ENCODE data around the gene ULK1.
"Not testable (repeated sequence)": the region's sequence is repeated elsewhere in the genome, so short reads cannot be mapped to it uniquely, and the experiment has no call there.

Gene ULK1

DNA sequence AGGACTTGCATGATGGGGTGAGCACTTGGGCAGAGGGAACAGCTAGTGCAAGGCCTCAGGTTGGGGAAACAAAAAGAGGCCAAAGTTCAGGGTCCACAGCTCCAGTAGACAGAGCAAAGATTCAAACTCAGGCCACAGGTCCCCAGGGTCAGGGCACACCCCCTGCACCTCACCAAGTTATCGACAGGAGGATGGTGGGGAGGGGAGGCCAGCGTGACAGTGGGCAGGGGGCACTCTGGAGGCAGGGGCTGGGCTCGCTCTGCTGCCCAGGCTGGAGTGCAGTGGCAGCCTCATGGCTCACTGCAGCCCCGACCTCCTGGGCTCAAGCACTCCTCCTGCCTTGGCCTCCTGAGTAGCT, 32.4 kb upstream of the ULK1 start:
- no peak for DNase-seq

DNA sequence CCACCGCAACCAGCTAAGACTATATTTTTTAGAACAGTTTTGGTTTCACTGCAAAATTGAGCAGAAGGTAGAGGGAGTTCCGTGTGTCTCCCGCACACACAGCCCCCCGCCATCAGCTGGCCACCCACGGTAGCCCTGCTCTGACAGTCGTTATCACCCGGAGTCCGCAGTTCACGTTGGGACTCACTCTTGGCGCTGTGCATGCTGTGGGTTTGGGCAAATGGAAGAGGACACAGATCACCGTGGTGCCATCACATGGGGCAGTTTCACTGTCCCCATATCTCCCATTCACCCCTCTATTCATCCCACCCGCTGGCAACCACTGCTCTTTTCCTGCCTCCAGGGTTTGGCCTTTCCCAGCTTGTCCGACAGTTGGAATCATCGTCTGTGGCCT, 31.8 kb upstream of the ULK1 start:
- DNase-seq = no peak

DNA sequence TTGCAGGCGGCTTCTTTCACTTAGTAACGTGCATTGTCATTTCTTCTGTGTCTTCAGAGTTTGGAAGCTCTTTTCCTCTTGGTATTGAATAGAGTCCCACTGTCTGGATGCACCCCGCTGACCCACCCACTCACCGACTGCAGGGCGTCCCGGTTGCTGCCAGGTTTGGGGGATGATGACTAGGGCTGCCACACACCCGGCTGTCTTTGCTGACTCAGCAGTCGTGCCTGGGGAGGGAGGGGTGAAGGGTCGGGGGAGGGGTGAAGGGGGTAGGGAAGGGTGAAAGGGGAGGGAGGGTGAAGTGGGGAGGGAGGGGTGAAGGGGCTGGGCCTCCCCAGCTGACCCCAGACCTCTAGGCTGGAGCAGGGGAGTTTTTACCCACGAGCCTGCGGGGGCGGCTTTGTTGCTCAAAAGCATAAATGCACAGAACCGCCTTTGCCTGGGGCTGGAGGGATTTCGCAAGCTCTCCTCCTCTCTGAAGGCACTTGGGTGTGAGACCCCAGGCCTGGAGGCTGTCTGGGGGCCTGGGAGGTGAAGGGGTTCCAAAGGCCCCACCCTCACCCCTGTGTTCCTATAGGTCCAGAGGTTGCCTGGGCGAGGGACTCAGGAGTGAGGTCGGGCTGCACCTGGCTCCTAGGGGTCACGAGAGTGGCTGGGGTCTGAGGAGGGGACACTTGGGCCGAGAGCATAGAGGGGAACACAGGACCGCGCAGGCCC, 31.3 kb upstream of the ULK1 start:
- no peak for DNase-seq

DNA sequence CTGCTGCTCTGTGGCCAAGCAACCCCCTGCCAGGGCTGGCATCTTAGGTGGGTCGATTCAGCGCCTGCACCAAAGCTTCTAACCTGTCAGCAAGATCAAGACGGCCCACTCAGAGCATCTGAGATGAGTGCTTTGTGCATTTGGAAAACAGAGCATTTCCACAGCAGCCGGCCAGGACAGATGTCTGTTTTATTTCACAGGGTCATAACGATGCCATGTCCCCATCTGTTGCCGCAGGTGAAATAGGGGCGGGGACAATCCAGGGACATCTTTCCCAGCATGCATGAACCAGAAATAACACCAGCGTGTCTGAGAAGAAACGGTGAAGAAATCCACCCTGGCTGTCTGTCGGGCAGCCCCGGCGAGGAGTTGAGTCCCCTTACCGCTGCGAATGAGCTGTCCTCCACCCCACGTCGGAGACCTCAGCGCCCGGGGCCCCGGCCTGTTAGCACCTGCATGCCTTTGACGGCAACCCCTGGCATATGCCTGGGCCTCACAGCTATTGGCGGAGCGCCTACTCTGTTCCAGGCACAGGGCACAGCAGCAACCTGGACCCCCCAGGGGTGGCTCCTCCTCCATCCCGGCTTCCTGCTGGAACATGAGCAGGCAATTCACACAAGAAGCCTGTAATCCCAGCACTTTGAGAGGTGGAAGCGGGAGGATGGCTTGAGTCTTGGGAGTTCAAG, 30.6 kb upstream of the ULK1 start:
- DNase-seq = no peak

DNA sequence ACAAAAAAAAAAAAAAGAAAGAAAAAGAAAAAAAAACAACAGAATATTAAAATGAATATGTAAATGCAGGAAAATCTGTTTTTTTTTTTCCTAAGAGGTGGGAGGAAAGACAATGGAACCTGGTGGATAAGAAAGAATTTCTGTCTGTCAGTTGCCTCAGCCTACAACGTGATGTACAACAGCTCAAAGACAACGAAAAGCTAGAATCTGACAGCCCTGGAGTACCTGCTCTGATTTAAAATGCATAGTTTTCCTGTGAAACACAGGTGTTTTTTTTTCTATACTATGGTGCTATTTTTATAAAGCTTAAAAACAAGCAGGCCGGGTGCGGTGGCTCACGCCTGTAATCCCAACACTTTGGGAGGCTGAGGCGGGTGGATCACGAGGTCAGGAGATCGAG, 30.0 kb upstream of the ULK1 start:
- no peak for DNase-seq

DNA sequence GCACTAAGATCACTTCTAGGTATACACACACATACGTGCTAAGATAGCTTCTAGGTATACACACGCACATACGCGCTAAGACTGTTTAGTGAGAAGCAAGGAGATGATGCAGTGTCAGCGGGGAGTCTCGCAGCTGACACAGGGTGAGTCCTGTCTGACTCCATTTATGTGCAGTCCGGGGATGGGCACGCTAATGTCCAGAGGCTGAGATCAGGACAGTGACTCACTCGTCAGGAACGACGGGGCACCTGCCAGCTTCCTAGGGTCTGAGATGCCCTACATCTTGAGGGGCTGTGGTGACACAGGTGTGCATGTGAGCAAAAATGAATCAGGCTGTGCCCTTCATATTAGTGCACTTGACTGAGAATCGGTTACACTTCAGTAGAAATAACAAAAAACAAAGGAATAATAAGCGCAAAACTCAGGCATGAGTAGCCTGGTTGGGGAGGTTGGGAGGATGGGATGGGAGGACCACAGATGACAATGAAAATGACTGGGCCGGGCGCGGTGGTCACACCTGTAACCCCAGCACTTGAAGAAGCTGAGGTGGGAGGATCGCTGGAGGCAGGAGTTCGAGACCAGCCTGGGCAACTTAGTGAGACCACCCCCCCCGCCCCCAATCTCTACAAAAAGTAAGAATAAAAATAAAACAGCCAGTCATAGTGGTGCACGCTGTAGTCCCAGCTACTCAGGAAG, 29.1 kb upstream of the ULK1 start:
- DNase-seq = no peak

DNA sequence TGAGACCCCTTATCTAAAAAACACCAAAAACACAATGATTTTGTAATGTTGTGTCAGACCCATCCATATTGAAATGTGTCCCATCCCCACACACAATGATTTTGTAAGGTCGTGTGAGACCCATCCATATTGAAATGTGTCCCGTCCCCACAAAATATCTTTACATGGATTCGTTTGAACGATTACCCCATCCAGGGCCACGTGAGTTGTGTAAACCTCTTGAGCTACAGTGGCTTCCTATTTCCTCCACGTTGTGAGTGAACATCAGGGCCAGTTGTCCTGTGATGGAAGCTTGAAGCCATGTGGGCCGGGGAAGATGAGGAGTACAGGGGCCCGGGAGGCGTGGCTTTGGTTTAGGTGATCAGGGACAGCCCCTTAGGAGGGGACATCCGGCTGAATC, 27.0 kb upstream of the ULK1 start:
- no peak for DNase-seq

DNA sequence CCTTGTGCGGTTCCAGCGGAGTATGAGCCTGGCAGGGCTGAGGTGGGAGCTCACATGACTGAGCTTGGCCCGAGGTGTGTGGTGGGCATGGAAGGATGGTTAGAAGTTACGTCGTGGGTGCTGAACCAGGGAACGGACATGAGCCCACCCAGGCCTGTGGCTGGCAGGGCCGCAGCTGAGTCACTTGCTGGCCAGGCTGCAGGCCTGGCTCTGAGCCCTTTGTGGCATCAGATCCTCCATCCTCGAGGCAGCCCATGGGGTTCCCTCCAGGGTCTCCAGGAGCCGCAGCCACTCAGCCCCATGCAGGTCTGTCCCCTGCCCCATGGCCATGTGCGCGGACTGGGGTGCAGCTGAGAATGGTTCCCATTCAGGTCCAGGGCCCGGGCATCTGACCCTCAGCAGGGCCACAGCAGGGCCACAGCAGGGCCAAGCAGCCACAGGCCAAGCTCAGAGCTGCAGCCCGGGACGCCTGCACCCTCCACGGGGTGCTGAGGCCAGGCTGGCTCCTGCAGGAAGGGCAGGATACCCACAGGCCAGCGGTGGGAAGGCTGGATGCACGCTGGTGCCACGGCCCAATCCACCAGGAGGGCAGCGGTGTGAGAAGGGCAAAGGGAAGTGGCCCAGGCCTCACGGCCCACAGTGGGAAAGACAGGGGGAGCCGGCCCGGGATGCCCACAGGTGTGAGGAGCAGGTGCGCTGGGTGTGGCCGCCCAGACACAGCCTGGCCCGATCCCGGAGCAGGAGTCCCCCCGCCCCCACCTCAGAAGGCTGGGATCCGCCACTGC, 26.3 kb upstream of the ULK1 start:
- DNase-seq = no peak

DNA sequence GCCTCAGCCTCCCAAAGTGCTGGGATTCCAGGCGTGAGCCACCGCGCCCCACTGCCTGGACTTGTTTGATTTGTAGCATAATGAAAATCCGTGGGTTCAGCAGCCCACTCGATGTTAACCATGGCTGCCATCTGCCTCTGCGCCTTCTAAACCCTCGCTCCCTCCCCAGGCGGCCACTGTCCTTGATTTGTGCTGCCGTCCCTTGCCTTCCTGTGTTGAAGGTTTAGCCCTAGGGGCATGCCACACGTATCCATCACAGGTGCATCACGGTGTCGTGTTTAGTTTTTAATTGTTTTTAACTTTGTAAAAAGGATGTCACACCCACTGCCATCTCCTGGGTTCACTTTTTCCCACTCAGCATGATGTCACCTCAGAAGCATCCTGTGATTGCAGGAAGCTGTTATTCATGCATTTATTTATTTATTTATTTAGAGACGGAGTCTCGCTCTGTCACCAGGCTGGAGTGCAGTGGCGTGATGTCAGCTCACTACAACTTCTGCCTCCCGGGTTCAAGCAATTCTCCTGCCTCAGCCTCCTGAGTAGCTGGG, 24.5 kb upstream of the ULK1 start:
- DNase-seq = no peak

DNA sequence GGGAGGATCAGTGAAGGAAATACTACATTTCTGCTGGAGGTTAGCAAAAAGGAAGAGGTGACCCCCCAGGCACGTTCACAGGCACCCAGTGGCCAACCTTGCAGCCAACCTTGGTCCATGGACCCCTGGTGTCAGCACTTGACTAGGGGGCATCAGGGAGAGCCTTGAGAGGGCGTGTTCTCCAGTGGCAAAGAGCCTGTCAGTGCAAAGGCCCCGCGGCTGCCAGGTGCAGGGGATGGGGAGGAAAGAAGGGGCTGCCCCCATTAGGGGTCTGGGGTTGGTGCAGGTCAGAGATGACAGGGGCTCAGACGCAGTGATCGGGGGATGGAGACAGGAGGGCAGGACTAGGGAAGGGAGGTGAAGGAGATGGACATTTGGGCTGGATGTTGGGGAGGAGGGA, 22.7 kb upstream of the ULK1 start:
- DNase-seq = no peak

DNA sequence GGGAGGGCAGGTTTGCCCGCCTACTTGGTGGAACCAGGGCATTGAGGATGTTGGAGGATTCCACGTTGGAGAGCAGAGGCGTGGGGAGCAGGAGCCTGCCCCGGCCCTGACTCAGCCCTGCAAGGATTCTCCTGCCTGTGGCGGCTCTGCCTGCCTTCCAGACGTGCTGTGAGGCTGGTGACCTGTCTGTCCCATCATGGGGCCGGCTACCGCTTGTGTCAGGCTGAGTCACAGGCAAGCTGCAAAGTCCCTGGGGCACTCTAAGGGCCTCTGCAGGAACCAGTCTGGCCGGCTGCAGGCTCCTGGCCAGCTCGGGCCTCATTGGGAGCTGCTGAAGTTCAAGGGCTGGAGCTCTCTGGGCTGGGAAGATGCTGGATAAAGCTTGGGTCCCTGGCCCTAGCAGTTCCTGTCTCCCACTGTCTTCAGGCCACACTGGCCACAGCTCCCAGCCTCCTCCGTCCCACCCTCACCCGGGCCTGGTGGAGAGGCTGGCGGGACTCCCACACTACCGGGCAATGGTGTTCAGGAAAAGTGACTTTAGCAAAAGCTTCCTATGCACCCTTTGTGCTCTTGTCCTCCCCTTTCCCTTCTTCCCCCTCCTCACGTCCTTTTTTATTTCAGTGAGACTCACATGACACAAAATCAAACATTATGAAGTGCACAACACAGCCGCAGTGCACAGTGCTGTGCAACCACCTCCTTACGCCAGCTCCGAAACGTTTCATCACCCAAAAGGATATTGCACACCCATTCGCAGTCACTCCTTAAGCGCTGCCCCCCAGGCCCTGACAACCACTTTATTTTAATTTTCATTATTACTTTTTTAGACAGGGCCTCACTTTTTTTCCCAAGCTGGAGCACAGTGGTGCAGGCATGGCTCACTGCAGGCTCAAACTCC, 22.0 kb upstream of the ULK1 start:
- DNase-seq = no peak

DNA sequence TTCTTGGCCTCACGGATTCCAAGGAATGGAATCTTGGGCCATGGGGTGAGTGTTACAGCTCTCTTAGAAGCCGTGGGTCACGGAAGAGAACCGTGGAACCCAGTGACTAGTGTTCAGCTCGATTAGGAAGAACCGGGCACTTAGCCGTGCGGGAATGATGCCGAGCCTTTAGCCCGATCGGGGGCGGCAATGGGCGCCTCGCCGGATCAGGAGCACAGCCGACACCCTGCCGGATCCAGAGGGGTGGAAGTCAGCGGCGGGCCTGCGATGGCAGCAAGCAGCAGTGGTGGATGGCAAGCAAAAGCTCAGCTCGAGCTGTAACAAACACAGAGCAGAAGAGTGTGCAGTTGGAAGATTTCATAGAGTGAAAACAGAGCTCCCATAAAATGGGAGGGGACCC, 21.1 kb upstream of the ULK1 start:
- DNase-seq = no peak

DNA sequence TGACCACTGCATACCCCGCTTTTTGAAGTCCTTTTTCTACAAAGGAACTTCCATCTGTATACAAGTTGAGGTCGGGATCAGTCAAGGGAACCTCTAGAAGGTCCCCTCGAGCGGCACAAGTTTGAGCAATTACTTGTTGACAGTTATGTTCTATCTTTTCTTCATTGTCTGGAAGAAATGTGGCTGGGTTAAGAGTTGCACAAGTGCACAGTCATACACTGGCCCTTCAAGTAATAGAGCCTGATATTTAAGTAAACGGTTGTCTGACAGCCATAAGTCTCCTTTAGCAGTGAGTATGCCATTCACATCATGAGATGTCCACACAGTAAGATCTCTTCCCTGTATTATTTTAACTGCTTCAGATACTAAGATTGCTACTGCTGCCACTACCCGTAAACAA, 19.4 kb upstream of the ULK1 start:
- DNase-seq = not testable (repeated sequence)

DNA sequence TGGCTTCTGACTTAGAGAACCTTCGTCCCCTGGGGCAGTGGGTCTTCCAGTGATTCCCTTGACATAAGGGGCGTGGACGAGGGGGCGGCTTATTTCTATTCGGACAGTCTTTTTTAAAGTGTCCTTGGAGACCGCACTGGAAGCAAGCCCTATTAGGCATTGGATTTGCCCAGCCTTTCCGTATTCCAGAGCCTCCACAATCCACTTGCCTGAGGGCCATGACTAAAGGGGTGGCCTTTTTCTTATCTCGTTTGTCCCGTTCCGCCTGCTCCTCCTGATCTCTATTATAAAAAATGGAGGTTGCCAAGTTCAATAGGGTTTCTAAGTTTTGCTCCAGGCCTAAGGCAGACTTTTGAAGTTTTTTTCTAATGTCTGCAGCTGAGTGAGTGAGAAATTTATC, 17.2 kb upstream of the ULK1 start:
- not testable (repeated sequence) for DNase-seq

DNA sequence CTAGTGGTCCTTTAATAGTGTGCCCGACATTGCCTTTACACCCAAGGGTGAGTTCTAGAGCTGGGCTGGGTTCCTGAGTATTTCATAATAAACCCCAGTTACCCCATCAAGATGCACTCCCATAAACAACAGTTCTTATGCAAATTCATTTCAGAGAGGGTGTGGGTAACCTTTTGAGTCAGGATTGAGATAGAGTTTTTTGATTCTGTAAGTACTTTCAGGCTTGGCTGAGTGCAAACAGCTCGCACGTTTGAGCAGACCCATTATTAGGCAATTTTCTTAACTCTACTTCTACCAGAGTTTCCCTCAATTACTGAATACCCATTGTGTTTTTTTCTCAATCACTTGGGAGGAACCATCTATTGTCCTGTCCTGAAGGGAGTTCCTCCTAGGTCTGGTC, 16.0 kb upstream of the ULK1 start:
- not testable (repeated sequence) for DNase-seq

DNA sequence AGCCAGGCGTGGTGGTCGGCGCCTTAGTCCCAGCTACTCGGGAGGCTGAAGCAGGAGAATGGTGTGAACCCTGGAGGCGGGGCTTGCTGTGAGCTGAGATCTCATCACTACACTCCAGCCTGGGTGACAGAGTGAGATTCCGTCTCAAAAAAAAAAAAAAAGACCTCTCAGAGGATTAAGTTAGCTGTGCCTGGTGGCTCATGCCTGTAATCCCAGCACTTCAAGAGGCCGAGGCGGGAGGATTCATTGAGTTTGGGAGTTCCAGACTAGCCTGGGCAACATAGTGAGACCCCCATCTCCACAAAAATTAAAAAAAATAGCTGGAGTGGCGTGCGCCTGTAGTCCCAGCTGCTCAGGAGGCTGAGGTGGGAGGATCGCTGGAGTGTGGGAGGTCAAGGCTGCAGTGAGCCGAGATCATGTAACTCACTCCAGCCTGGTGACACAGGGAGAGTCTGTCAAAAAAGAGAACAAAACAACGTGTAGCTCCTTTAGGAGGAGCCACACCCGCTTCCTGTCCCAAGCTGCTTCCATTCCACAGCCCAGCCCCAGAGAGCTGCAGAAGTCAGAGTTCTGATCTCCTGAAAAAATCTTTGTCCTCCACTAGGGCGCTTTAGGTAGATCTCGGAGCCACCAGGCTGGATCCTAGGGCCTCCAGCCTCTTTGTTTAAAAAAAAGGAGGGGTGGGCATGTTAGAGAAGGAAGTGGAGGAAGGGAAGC, 11.5 kb upstream of the ULK1 start:
- DNase-seq = no peak

DNA sequence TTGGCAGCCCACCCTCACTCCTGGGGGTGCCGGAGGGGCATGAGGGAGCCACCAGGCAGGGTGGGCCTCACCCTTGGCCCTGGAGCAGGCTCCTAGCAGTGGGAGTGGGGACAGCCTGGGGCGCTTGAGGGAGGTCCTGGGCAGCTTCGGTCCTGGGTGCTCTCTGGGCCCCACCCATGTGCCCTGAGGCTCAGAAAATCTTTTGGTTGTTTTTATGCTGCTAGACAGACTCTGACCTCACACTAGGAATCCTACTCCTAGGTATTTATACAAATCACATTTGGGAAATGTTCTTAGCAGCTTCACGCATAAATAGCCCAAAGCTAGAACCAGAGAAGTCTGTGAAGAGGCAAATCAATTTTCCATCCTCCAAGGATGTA, 10.9 kb upstream of the ULK1 start:
- no peak for DNase-seq

DNA sequence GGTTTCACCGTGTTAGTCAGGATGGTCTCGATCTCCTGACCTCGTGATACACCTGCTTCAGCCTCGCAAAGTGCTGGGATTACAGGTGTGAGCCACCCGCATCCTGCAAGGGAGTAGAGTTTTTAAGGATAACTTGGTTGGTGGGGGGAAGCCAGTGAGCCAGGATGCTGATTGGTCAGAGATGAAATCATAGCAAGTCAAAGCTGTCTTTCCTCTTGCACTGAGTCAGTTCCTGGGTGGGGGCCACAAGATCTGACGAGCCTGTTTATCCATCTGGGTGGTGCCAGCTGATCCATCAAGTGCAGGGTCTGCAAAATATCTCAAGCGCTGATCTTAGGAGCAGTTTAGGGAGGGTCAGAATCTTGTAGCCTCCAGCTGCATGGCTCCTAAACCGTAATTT, 9.3 kb upstream of the ULK1 start:
- DNase-seq = not testable (repeated sequence)

DNA sequence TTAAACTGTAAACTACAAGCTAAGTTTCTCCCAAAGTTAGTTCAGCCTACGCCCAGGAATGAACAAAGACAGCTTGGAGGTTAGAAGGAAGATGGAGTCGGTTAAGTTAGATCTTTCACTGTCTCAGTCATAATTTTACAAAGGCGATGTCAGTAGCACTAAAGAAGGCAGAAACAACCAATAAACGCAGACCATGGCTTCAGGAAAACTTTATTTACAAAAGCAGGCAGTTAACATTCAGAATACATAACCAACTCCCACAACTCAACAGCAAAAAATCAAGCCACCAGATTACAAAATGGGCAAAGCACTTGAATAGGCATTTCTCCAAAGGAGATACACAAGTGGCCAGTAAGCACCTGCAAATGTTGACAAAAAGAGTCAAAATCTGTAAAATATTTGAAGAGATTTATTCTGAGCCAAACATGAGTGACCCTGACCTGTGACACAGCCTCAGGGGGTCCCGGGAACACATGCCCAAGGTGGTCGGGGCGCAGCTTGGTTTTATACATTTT, 8.8 kb upstream of the ULK1 start:
- no peak for DNase-seq

DNA sequence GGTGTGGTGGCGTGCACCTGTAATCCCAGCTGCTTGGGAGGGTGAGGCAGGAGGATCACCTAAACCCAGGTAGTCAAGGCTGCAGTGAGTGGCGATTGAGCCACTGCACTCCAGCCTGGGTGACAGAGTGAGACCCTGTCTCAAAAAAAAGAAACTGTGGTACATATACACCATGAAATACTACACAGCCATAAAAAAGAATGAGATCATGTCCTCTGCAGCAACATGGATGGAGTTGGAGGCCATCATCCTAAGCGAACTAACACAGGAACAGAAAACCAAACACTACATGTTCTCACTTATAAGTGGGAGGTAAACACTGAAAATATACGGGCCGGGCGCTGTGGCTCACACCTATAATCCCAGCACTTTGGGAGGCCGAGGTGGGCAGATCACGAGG, 2.7 kb upstream of the ULK1 start:
- DNase-seq = not testable (repeated sequence)
